ENCODE results near the gene MIPOL1.
"Not testable (repeated sequence)": the region's sequence is repeated elsewhere in the genome, so short reads cannot be mapped to it uniquely, and the experiment has no call there.

Gene MIPOL1

GRCh38 chr14:37187840-37188577 lies 9.7 kb upstream of the MIPOL1 start:
- not testable (repeated sequence) for DNase-seq (ENCODE audit: low read depth in 2 of 2)

- DNase-seq (ENCODE audit: low read depth in 2 of 2): not testable (repeated sequence)
Observed at GRCh38 chr14:37189733-37190132, 8.0 kb upstream of the MIPOL1 start.

DNA sequence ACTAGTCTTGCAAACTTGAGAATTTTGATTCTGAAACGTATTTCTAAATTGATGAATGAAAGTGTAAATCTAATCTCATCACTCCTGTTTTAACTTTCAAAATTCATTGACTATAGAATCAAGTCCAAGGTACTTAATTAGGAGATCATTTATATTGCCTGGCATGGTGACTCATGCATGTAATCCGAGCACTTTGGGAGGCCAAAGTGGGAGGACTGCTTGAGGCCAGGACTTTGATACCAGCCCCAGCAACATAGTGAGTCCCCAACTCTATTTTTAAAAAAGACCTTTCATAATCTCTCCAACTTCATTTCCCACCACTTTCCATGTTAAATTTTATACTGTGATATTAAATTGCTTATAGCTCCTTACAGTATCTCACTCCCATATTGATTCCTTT lies 3.0 kb upstream of the MIPOL1 start:
- no peak for DNase-seq (ENCODE audit: low read depth in 2 of 2)

GRCh38 chr14:37195327-37195726 lies 2.4 kb upstream of the MIPOL1 start:
- no peak for DNase-seq (ENCODE audit: low read depth in 2 of 2)

GRCh38 chr14:37196604-37197420 lies 925 bp upstream of the MIPOL1 start:
- no peak for DNase-seq (ENCODE audit: low read depth in 2 of 2)

- no peak for DNase-seq (ENCODE audit: low read depth in 2 of 2)
Observed at GRCh38 chr14:37198273-37198598, 499 bp downstream of the MIPOL1 start.

DNA sequence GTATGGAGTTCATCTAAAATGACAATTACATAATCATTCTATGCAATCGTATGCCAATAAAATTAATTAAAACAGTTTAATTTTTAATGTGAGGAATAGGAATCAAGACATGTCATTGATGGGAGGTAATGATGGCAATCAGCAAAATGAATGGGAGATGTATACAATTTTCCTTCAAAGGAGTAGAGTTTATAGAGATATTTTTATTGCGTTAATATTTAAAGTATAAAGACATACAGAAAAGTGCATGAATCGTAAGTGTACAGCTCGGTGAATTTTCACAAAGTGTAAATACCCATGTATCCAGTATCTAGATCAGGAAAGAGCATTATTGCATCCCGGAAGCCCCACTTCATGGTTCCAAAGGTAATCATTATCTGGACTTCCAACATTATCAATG lies 1.2 kb downstream of the MIPOL1 start:
- no peak for DNase-seq (ENCODE audit: low read depth in 2 of 2)

DNA sequence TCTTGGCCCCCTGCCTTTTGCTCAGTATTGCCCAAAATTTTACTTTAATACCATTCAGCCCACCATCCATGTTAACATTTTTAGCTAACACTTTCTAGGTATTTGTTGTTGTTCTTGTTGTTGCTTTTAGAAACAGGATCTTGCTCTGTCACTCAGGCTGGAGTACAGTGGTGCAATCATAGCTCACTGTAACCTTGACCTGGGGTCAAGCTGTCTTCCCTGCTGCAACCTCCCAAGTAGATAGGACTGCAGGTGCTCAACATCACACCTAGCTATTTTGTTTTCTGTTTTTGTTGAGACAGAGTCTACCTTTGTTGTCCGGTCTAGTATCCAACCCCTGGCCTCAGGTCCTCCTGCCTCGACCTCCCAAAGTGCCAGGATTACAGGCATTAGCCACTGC lies 4.0 kb downstream of the MIPOL1 start:
- DNase-seq (ENCODE audit: low read depth in 2 of 2): no peak

- no peak for DNase-seq (ENCODE audit: low read depth in 2 of 2)
Observed at GRCh38 chr14:37202265-37202664, 4.5 kb downstream of the MIPOL1 start.

GRCh38 chr14:37202812-37203211 lies 5.1 kb downstream of the MIPOL1 start:
- no peak for DNase-seq (ENCODE audit: low read depth in 2 of 2)

- DNase-seq (ENCODE audit: low read depth in 2 of 2): no peak
Observed at GRCh38 chr14:37203423-37203822, 5.7 kb downstream of the MIPOL1 start.

DNA sequence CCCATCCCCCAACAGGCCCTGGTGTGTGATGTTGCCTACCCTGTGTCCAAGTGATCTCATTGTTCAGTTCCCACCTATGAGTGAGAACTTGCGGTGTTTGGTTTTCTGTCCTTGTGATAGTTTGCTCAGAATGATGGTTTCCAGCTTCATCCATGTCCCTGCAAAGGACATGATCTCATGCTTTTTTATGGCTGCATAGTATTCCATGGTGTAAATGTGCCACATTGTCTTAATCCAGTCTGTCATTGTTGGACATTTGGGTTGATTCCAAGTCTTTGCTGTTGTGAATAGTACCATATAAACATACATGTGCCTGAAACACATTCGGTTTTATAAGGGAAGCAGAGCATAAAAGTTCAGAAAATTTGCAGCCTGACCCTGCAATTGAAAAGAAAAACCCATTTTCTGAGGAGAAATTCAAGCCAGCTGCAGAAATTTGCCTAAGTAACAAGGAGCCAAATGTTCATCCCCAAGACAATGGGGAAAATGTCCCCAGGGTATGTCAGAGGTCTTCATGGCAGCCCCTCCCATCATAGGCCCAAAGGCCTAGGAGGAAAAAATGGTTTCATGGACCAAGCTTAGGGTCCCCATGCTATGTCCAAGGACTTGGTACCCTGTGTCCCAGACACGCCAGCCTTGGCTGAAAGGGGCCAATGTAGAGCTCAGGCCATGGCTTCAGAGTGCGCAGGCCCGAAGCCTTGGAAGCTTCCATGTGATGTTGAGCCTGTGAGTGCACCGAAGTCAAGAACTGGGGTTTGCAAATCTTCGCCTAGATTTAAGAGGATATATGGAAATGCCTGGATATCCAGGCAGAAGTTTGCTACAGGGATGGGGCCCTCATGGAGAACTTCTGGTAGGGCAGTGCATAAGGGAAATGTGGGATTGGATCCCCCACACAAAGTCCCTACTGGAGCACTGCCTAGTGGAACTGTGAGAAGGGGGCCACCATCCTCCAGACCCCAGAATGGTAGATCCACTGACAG lies 8.2 kb downstream of the MIPOL1 start:
- not testable (repeated sequence) for DNase-seq (ENCODE audit: low read depth in 2 of 2)

DNA sequence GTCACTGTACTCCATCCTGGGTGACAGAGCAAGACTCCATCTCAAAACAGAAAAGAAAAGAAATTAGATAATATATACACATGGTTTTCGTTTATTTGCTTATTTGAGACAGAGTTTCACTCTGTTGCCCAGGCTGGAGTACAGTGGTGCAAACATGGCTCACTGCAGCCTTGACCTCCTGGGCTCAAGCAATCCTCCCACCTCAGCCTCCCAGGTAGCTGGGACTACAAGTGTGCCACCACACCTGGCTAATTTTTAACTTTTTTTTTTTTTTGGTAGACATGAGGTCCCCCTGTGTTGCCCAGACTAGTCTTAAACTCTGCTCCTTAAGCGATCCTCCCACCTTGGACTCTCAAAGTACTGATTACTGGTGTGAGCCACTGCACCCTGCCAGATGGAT lies 11.9 kb downstream of the MIPOL1 start:
- DNase-seq (ENCODE audit: low read depth in 2 of 2): not testable (repeated sequence)

GRCh38 chr14:37210448-37210847 lies 12.7 kb downstream of the MIPOL1 start:
- no peak for DNase-seq (ENCODE audit: low read depth in 2 of 2)

DNA sequence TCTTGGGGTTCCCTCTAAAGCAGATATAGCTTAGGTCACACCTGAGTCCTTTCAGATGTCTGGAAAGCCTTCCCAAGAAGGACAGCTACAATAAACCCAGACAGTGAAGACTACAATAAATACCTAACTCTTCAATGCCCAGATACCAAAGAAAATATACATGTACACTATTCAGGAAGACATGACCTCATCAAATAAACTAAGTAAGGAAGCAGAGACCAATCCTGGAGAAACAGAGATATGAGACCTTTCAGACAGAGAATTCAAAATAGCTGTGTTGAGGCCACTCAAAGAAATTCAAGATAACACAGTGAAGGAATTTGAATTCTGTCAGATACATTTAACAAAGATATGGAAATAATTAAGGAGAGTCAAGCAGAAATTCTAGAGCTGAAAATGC lies 15.3 kb downstream of the MIPOL1 start:
- no peak for DNase-seq (ENCODE audit: low read depth in 2 of 2)

DNA sequence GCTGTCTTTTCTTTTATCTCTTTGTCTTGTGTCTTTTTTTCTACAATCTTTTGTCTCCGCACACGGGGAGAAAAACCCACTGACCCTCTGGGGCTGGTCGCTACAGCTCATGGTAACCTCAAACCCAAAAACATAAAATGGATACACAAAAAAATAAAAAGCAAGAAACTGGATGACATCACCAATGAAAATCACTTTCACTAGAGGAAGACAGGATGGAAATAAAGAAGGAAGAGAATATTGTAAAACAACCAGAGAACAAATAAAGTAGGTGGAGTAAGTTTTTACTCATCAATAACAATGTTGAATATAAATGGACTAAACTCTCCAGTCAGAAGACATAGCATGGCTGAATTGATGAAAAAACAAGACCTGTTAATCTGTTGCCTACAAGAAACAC lies 17.6 kb downstream of the MIPOL1 start:
- no peak for DNase-seq (ENCODE audit: low read depth in 2 of 2)

DNA sequence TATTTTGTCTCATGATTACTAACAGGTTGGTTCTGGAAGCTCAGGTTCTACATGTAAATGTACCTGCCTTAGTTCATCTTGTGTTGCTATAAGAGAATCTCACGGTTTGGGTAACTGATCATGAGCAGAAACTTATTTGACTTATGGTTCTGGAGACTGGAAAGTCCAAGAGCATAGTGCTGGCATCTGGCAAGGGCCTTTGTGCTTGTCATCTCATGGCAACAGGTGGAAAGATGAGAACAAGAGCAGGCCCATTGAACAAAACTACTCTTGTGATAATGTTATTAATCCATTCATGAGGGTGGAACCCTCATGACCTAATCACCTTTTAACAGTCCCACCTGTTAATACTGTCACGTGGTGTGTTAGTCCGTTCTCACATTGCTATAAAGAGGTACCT lies 23.3 kb downstream of the MIPOL1 start:
- DNase-seq (ENCODE audit: low read depth in 2 of 2): no peak

GRCh38 chr14:37223947-37224474 lies 26.3 kb downstream of the MIPOL1 start:
- DNase-seq (ENCODE audit: low read depth in 2 of 2): no peak

DNA sequence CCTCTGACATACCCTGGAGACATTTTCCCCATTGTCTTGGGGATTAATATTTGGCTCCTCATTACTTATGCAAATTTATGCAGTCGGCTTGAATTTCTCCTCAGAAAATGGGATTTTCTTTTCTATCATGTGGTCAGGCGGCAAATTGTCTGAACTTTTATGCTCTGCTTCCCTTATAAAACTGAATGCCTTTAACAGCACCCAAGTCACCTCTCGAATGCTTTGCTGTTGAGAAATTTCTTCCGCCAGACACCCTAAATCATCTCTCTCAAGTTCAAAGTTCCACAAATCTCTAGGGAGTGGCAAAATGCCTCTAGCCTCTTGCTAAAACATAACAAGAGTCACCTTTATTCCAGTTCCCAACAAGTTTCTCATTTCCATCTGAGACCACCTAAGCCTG lies 27.9 kb downstream of the MIPOL1 start:
- DNase-seq (ENCODE audit: low read depth in 2 of 2): not testable (repeated sequence)

GRCh38 chr14:37230551-37231194 lies 32.9 kb downstream of the MIPOL1 start:
- no peak for DNase-seq (ENCODE audit: low read depth in 2 of 2)

DNA sequence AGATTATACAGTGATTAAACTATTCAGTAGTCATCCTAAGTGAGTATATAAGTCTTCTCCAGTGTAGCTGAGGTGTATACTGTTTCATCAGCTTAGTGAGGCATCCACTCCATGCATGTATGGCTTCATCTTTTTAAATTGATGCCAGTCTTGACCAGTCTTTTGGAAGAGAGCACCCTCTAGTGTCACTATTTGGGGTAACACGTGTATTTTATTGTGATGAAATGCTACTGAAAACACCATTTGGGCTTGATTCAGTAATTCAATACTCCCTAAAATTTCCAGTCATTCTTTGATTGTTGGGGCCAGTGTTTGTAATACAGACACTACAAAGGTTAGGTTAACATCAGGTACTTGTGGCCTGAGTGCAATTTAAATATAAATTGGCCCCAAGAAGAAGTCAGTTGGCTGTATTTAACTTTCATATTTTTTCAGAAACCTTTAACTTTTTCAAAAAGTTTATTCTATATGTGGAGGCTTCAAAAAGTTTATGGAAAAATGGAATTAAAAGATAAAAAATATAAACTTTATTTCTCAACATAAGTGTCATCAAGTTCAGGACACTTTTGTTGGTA lies 35.3 kb downstream of the MIPOL1 start:
- no peak for DNase-seq (ENCODE audit: low read depth in 2 of 2)
